Gastrocnemius medialis (tissue), 4 donors: ENCODE measurements around the gene ERICH6B.
"Not testable (repeated sequence)": the region's sequence is repeated elsewhere in the genome, so short reads cannot be mapped to it uniquely, and the experiment has no call there.

ENCODE experiments used
- POLR2A ChIP-seq, 2 donors: fragments of 450-650 bp; IDR thresholded peaks; one replicate each; pipeline ENCODE4 v1.6.1; 2017; ENCODE audit warnings: antibody characterized with exemption in 2 of 2, mild to moderate bottlenecking in 2 of 2, moderate library complexity in 2 of 2
- TF ChIP-seq, protein P1 (sequence below), 5 experiments: fragments of 450-650 bp in 3 of 5; fragments of 200-600 bp in 2 of 5; sonication (generic) in 2 of 5; IDR thresholded peaks in 4 of 5; conservative IDR thresholded peaks in 1 of 5; 1 replicate in 4 of 5; 2 replicates in 1 of 5; pipeline ENCODE4 v1.5.1; 2016 to 2019; ENCODE audit warnings: antibody characterized with exemption in 5 of 5, mild to moderate bottlenecking in 3 of 5, moderate library complexity in 3 of 5

DNA sequence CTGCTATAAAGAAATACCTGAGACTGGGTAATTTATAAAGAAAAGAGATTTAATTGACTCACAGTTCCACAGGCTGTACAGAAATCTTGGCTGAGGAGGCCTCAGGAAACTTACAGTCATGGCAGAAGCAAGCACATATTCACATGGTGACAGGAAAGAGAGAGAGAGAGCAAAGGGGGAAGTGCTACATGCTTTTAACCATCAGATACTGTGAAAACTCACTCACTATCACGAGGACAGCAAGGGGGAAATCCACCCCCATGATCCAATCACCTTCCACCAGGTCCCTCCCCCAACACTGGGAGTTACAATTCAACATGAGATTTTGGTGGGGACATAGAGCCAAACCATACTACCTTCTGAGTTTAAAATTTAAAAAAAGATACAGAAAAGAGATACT lies 44.9 kb upstream of the ERICH6B start:
- TF ChIP-seq, protein P1, sequence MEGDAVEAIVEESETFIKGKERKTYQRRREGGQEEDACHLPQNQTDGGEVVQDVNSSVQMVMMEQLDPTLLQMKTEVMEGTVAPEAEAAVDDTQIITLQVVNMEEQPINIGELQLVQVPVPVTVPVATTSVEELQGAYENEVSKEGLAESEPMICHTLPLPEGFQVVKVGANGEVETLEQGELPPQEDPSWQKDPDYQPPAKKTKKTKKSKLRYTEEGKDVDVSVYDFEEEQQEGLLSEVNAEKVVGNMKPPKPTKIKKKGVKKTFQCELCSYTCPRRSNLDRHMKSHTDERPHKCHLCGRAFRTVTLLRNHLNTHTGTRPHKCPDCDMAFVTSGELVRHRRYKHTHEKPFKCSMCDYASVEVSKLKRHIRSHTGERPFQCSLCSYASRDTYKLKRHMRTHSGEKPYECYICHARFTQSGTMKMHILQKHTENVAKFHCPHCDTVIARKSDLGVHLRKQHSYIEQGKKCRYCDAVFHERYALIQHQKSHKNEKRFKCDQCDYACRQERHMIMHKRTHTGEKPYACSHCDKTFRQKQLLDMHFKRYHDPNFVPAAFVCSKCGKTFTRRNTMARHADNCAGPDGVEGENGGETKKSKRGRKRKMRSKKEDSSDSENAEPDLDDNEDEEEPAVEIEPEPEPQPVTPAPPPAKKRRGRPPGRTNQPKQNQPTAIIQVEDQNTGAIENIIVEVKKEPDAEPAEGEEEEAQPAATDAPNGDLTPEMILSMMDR (IDR thresholded peaks at IDR 0.05 in 4 of 5, conservative IDR thresholded peaks at IDR 0.05 in 1 of 5): not testable (repeated sequence)
- TF ChIP-seq POLR2A (IDR thresholded peaks at IDR 0.05): not testable (repeated sequence)
